WTC11 (cell line): Measurements from ENCODE around the gene CEP63. TPM values are rescaled to one million over a fixed set of nuclear protein-coding genes. Genes with fewer than 3 reads are reported as not detected.

ENCODE experiments used
- ATAC-seq: fragments of 200-7000 bp; cut with Tn5 transposase; 2 replicates; pipeline ENCODE4 v1.10.0; 2021; ENCODE audit warnings: mild to moderate bottlenecking, moderate library complexity
- CTCF ChIA-PET: fragments of 300-600 bp; sonication (Branson Sonifier 250); formaldehyde crosslinking; loops from one replicate; lab custom pipeline; 2021; ENCODE audit warnings: antibody characterized with exemption; lab: Charles Lee
- POLR2A ChIA-PET: fragments of 350-600 bp; sonication (Branson Sonifier 250); formaldehyde crosslinking; loops from one replicate; lab custom pipeline; 2021; ENCODE audit warnings: antibody characterized with exemption; lab: Charles Lee
- DNase-seq: peaks from one replicate; pipeline ENCODE4 v3.0.0; 2021; ENCODE audit warnings: low spot score
- H3K27ac Mint-ChIP-seq: 2 replicates; pipeline ENCODE4 v1.8.0; 2021; ENCODE audit warnings: mixed read lengths
- H3K27me3 Mint-ChIP-seq: 2 replicates; pipeline ENCODE4 v1.8.0; 2021; ENCODE audit warnings: low read depth, mild to moderate bottlenecking, moderate library complexity, mixed read lengths
- H3K36me3 Mint-ChIP-seq: 2 replicates; pipeline ENCODE4 v1.8.0; 2021; ENCODE audit warnings: mixed read lengths
- H3K4me1 Mint-ChIP-seq: 2 replicates; pipeline ENCODE4 v1.8.0; 2022; ENCODE audit warnings: mixed read lengths
- H3K4me3 Mint-ChIP-seq: 2 replicates; pipeline ENCODE4 v1.8.0; 2021; ENCODE audit warnings: mild to moderate bottlenecking, moderate library complexity, mixed read lengths
- H3K9me3 Mint-ChIP-seq: 2 replicates; pipeline ENCODE4 v1.8.0; 2021; ENCODE audit warnings: mixed read lengths
- ATF1 ChIP-seq: sonication (generic); formaldehyde crosslinking; IDR thresholded peaks from 2 replicates; pipeline ENCODE4 v1.8.1; 2023; ENCODE audit warnings: mild to moderate bottlenecking, moderate library complexity, missing genetic modification reagents
- CREB1 ChIP-seq: sonication (generic); formaldehyde crosslinking; IDR thresholded peaks from 2 replicates; pipeline ENCODE4 v1.8.0; 2023; ENCODE audit warnings: mild to moderate bottlenecking, missing genetic modification reagents
- ELF4 ChIP-seq: sonication (generic); formaldehyde crosslinking; IDR thresholded peaks from 2 replicates; pipeline ENCODE4 v1.8.1; 2022; ENCODE audit warnings: low read depth, mild to moderate bottlenecking, moderate library complexity, missing genetic modification reagents
- EMX1 ChIP-seq: fragments of 250-450 bp; sonication (Bioruptor Pico); IDR thresholded peaks from 2 replicates; pipeline ENCODE4 v1.8.0; 2021; ENCODE audit warnings: mild to moderate bottlenecking
- HMGA2 ChIP-seq: fragments of 250-450 bp; sonication (Bioruptor Pico); IDR thresholded peaks from 2 replicates; pipeline ENCODE4 v1.4.0; 2021; ENCODE audit warnings: mild to moderate bottlenecking, moderate library complexity
- NFE2L1 ChIP-seq: sonication (generic); formaldehyde crosslinking; IDR thresholded peaks from 2 replicates; pipeline ENCODE4 v1.8.1; 2023; ENCODE audit warnings: missing genetic modification reagents
- NR1H2 ChIP-seq: sonication (generic); formaldehyde crosslinking; IDR thresholded peaks from 2 replicates; pipeline ENCODE4 v1.9.0; 2021; ENCODE audit warnings: mild to moderate bottlenecking, moderate library complexity, missing genetic modification reagents
- PRRX2 ChIP-seq: fragments of 250-450 bp; sonication (Bioruptor Pico); IDR thresholded peaks from 2 replicates; pipeline ENCODE4 v1.8.0; 2021; ENCODE audit warnings: mild to moderate bottlenecking
- SMAD3 ChIP-seq: sonication (generic); formaldehyde crosslinking; IDR thresholded peaks from 2 replicates; pipeline ENCODE4 v1.8.0; 2022; ENCODE audit warnings: missing genetic modification reagents, mild to moderate bottlenecking, borderline replicate concordance
- SOX15 ChIP-seq: fragments of 250-450 bp; sonication (Bioruptor Pico); IDR thresholded peaks from 2 replicates; pipeline ENCODE4 v1.9.0; 2021; ENCODE audit warnings: mild to moderate bottlenecking
- SP1 ChIP-seq: sonication (generic); formaldehyde crosslinking; conservative IDR thresholded peaks from 2 replicates; pipeline ENCODE4 v1.8.1; 2022; ENCODE audit warnings: missing genetic modification reagents
- TCF7 ChIP-seq: sonication (generic); formaldehyde crosslinking; IDR thresholded peaks from 2 replicates; pipeline ENCODE4 v1.8.0; 2022; ENCODE audit warnings: mild to moderate bottlenecking, low read depth, missing genetic modification reagents, moderate library complexity
- TEAD4 ChIP-seq: sonication (generic); formaldehyde crosslinking; IDR thresholded peaks from 2 replicates; pipeline ENCODE4 v1.8.0; 2022; ENCODE audit warnings: mild to moderate bottlenecking, missing genetic modification reagents
- ZNF138 ChIP-seq: sonication (generic); formaldehyde crosslinking; conservative IDR thresholded peaks from 2 replicates; pipeline ENCODE4 v1.8.1; 2022; ENCODE audit warnings: mild to moderate bottlenecking, moderate library complexity, missing genetic modification reagents
- ZNF232 ChIP-seq: sonication (generic); formaldehyde crosslinking; IDR thresholded peaks from 2 replicates; pipeline ENCODE4 v1.8.0; 2022; ENCODE audit warnings: mild to moderate bottlenecking, missing genetic modification reagents
- ZNF263 ChIP-seq: sonication (generic); formaldehyde crosslinking; IDR thresholded peaks from 2 replicates; pipeline ENCODE4 v1.8.1; 2022; ENCODE audit warnings: low read depth, mild to moderate bottlenecking, moderate library complexity, missing genetic modification reagents
- ZNF416 ChIP-seq: fragments of 250-450 bp; sonication (Bioruptor Pico); IDR thresholded peaks from 2 replicates; pipeline ENCODE4 v1.9.0; 2021; ENCODE audit warnings: mild to moderate bottlenecking, inconsistent platforms
- total RNA-seq: library from RNA; stranded (reverse); gene quantifications from 3 replicates; pipeline ENCODE4 v1.2.3, GENCODE V29; 2021
- TF ChIP-seq, protein P1 (sequence below): sonication (generic); formaldehyde crosslinking; IDR thresholded peaks from 2 replicates; pipeline ENCODE4 v1.8.1; 2023; ENCODE audit warnings: mild to moderate bottlenecking, missing genetic modification reagents, borderline replicate concordance
- TF ChIP-seq, protein P2 (sequence below): sonication (generic); formaldehyde crosslinking; conservative IDR thresholded peaks from 2 replicates; pipeline ENCODE4 v1.8.1; 2022; ENCODE audit warnings: mild to moderate bottlenecking, missing genetic modification reagents
- TF ChIP-seq, protein P3 (sequence below): sonication (generic); formaldehyde crosslinking; IDR thresholded peaks from 2 replicates; pipeline ENCODE4 v1.8.1; 2023; ENCODE audit warnings: mild to moderate bottlenecking, missing genetic modification reagents
- TF ChIP-seq, protein P4 (sequence below): sonication (generic); formaldehyde crosslinking; IDR thresholded peaks from 2 replicates; pipeline ENCODE4 v1.8.1; 2022; ENCODE audit warnings: low read depth, mild to moderate bottlenecking, moderate library complexity, missing genetic modification reagents, borderline replicate concordance
- TF ChIP-seq, protein P5 (sequence below): sonication (generic); formaldehyde crosslinking; IDR thresholded peaks from 2 replicates; pipeline ENCODE4 v1.8.0; 2023; ENCODE audit warnings: missing genetic modification reagents
- TF ChIP-seq, protein P6 (sequence below): fragments of 250-450 bp; sonication (Bioruptor Pico); conservative IDR thresholded peaks from 2 replicates; pipeline ENCODE4 v1.9.0; 2021; ENCODE audit warnings: mild to moderate bottlenecking

The CEP63 gene
- total RNA-seq, 1 experiment from 2014 or later: 28.0 TPM

DNA sequence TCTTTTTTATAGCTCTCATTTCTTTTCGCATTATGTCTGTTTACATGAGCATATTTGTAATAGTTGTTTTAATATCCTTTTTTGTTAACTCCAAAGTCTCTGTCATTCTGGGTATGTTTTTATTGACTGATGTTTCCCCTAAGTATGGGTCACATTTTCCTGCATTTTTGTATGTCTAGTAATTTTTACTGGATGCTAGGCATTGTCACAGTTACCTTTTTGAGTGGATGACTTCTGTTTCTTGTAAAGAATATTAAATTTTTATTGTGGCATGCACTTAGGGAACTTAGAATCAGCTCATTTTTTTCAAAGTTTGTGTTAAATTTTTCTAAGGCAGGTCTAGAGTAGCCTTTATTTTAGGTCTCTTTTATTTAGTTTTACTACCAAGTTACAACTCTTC is 40.8 kb upstream of the CEP63 start (continued):
- TF ChIP-seq, protein P1, sequence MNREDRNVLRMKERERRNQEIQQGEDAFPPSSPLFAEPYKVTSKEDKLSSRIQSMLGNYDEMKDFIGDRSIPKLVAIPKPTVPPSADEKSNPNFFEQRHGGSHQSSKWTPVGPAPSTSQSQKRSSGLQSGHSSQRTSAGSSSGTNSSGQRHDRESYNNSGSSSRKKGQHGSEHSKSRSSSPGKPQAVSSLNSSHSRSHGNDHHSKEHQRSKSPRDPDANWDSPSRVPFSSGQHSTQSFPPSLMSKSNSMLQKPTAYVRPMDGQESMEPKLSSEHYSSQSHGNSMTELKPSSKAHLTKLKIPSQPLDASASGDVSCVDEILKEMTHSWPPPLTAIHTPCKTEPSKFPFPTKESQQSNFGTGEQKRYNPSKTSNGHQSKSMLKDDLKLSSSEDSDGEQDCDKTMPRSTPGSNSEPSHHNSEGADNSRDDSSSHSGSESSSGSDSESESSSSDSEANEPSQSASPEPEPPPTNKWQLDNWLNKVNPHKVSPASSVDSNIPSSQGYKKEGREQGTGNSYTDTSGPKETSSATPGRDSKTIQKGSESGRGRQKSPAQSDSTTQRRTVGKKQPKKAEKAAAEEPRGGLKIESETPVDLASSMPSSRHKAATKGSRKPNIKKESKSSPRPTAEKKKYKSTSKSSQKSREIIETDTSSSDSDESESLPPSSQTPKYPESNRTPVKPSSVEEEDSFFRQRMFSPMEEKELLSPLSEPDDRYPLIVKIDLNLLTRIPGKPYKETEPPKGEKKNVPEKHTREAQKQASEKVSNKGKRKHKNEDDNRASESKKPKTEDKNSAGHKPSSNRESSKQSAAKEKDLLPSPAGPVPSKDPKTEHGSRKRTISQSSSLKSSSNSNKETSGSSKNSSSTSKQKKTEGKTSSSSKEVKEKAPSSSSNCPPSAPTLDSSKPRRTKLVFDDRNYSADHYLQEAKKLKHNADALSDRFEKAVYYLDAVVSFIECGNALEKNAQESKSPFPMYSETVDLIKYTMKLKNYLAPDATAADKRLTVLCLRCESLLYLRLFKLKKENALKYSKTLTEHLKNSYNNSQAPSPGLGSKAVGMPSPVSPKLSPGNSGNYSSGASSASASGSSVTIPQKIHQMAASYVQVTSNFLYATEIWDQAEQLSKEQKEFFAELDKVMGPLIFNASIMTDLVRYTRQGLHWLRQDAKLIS: no peak
- TF ChIP-seq NR1H2 (CRISPR knock-in tag) (no peak), EMX1 (CRISPR knock-in tag) (no peak), ELF4 (CRISPR knock-in tag) (no peak), ATF1 (CRISPR knock-in tag) (no peak), PRRX2 (CRISPR knock-in tag) (no peak)

DNA sequence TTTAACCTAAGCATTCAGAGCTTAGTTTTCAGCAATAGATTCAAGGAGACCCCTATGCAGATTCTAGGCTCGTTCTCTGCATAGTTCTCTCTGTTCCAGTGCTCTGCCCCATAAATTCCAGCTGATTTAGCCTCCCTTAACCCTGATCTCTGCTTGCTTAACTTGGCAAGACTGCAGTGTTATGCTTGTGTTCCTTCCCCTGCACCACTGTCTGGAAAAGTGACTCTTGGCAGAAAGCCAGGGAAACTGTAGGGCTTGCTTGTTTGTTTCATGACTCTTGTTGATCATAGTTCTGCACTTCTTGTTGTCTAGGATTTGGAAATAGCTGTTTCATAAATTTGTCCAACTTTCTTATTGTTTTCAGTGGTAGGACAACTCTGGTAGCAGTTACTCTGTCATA is 40.2 kb upstream of the CEP63 start:
- no peak for DNase-seq
- POLR2A ChIA-PET: interaction anchor here (1.0 kb wide), 1 partner anchor 22 kb away, joined by 3 read pairs; no protein-coding TSS in a partner anchor
- no peak for ATAC-seq
- CTCF ChIA-PET: interaction anchor here (1.2 to 2.0 kb wide), 3 partner anchors 13 to 28 kb away, joined by 3 to 8 read pairs (median 3); no protein-coding TSS in a partner anchor
- Mint-ChIP-seq H3K27me3 (peaks cover 3% of the 10 kb centered on the region; the same call in 1 of the 2 replicates), H3K36me3 (peaks cover 12% of the 10 kb centered on the region), H3K27ac (no peak overlapping the region), H3K4me3 (no peak overlapping the region), H3K9me3 (peaks cover 16% of the 10 kb centered on the region), H3K4me1 (peaks cover 9% of the 10 kb centered on the region)
- TF ChIP-seq, protein P2, sequence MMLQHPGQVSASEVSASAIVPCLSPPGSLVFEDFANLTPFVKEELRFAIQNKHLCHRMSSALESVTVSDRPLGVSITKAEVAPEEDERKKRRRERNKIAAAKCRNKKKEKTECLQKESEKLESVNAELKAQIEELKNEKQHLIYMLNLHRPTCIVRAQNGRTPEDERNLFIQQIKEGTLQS (CRISPR knock-in tag): no peak
- TF ChIP-seq TCF7 (CRISPR knock-in tag) (no peak), ZNF232 (CRISPR knock-in tag) (no peak), TEAD4 (CRISPR knock-in tag) (no peak), SOX15 (no peak), ZNF416 (CRISPR knock-in tag) (no peak), NFE2L1 (CRISPR knock-in tag) (no peak), HMGA2 (CRISPR knock-in tag) (no peak), ZNF138 (no peak), ZNF263 (CRISPR knock-in tag) (no peak), SMAD3 (no peak), CREB1 (CRISPR knock-in tag) (no peak), SP1 (no peak)
- TF ChIP-seq, protein P3, sequence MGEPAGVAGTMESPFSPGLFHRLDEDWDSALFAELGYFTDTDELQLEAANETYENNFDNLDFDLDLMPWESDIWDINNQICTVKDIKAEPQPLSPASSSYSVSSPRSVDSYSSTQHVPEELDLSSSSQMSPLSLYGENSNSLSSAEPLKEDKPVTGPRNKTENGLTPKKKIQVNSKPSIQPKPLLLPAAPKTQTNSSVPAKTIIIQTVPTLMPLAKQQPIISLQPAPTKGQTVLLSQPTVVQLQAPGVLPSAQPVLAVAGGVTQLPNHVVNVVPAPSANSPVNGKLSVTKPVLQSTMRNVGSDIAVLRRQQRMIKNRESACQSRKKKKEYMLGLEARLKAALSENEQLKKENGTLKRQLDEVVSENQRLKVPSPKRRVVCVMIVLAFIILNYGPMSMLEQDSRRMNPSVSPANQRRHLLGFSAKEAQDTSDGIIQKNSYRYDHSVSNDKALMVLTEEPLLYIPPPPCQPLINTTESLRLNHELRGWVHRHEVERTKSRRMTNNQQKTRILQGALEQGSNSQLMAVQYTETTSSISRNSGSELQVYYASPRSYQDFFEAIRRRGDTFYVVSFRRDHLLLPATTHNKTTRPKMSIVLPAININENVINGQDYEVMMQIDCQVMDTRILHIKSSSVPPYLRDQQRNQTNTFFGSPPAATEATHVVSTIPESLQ (CRISPR knock-in tag): no peak
- TF ChIP-seq, protein P4, sequence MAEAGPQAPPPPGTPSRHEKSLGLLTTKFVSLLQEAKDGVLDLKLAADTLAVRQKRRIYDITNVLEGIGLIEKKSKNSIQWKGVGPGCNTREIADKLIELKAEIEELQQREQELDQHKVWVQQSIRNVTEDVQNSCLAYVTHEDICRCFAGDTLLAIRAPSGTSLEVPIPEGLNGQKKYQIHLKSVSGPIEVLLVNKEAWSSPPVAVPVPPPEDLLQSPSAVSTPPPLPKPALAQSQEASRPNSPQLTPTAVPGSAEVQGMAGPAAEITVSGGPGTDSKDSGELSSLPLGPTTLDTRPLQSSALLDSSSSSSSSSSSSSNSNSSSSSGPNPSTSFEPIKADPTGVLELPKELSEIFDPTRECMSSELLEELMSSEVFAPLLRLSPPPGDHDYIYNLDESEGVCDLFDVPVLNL: no peak
- TF ChIP-seq, protein P5, sequence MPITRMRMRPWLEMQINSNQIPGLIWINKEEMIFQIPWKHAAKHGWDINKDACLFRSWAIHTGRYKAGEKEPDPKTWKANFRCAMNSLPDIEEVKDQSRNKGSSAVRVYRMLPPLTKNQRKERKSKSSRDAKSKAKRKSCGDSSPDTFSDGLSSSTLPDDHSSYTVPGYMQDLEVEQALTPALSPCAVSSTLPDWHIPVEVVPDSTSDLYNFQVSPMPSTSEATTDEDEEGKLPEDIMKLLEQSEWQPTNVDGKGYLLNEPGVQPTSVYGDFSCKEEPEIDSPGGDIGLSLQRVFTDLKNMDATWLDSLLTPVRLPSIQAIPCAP (CRISPR knock-in tag): no peak
- TF ChIP-seq, protein P6, sequence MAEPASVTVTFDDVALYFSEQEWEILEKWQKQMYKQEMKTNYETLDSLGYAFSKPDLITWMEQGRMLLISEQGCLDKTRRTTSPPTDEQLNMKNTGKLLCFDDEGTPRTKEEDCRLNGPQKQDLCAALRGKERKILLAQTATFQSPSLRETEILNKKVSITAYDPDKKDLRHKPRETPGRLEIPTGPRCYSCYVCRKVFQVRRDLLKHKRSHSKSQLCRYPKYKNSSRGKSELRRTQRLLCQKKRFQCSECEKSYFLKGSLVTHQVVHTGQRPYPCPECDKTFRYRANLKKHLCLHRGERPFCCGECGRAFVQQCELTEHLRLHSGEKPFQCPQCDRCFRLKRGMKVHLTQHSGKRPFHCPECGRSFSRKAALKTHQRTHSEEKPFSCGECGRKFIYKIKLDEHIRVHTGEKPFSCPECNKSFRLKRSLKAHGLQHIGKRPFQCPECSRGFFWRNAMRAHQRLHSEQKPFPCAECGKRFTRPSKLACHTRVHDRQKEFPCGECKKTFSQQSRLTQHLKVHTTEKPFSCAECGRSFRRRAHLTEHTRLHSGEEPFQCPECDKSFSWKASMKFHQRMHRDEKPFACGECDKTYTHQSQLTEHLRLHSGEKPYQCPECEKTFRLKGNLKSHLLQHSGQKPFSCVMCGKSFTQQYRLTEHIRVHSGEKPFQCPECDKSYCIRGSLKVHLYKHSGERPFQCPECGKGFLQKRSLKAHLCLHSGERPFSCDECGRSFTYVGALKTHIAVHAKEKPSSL: no peak
- TF ChIP-seq, protein P1: no peak
